Thoracic aorta (tissue), 2 donors: ENCODE measurements around the gene PCARE. TPM values are rescaled to one million over a fixed set of nuclear protein-coding genes. Genes with fewer than 3 reads are reported as not detected.

Source experiments
- ATAC-seq: fragments of 150-250 bp; one replicate; pipeline ENCODE4 v1.8.0; 2017; ENCODE audit warnings: low read depth; ENCODE audit not compliant: insufficient number of reproducible peaks, low FRiP score
- DNase-seq: peaks from one replicate; pipeline ENCODE4 v3.0.0-alpha.2; 2020; ENCODE audit warnings: low spot score
- H3K27ac ChIP-seq, 2 donors: fragments of 200-600 bp; sonication (generic); 1 replicate in 1 of 2; 2 replicates in 1 of 2; pipeline ENCODE4 v1.5.1; 2016; ENCODE audit warnings: mild to moderate bottlenecking in 2 of 2, moderate library complexity in 2 of 2
- H3K27me3 ChIP-seq: fragments of 200-600 bp; sonication (generic); replicated peaks from 2 replicates; pipeline ENCODE4 v1.6.0; 2016; ENCODE audit warnings: mild to moderate bottlenecking; ENCODE audit not compliant: insufficient read depth
- H3K36me3 ChIP-seq: fragments of 200-600 bp; sonication (generic); one replicate; pipeline ENCODE4 v1.5.1; 2016
- H3K4me1 ChIP-seq, 2 donors: fragments of 200-600 bp; sonication (generic); 1 replicate in 1 of 2; 2 replicates in 1 of 2; pipeline versions ENCODE4 v1.5.1 to v1.6.0; 2016; ENCODE audit warnings: low read depth in 2 of 2, mild to moderate bottlenecking in 1 of 2; ENCODE audit not compliant: control insufficient read depth in 1 of 2
- H3K4me3 ChIP-seq: fragments of 200-600 bp; sonication (generic); 2 replicates; pipeline ENCODE4 v1.5.1; 2016; ENCODE audit warnings: mild to moderate bottlenecking
- H3K9me3 ChIP-seq: fragments of 200-600 bp; sonication (generic); 2 replicates; pipeline ENCODE4 v1.5.1; 2016
- total RNA-seq, 2 donors: library from RNA; depleted of rRNA; stranded (reverse); fragments of >200 nt; gene quantifications; one replicate each; pipeline versions ENCODE4 v1.1.0 to v1.2.3, GENCODE V29; 2016
- TF ChIP-seq, protein P1 (sequence below): fragments of 200-600 bp; sonication (generic); IDR thresholded peaks from one replicate; pipeline ENCODE4 v1.5.1; 2019; ENCODE audit warnings: antibody characterized with exemption

The PCARE gene
- total RNA-seq: not detected

DNA sequence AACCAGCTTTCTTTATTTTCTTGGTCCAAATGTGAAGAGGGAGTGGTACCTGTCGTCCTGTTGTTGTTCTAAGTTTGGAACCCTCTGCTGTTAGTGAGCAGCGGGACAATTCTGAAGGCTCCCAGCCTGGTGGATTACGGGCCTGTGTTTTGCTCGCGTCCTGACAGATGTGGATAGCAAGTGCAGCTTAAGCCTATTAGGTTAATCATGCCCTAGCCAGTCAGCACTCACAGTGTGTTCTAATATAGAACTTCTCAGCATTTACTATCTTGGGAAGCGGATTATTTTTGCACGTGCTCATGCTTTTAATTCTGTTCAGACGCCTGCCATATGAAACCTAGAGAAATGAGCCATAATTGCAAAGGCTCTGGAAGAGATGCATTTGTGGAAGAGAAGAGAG is at the start of gene PCARE:
Gene PCARE, minus strand, starts transcription at position 113 of the 400 bp plus-strand sequence. CDS start 262 bp downstream, outside the sequence.
- TF ChIP-seq, protein P1, sequence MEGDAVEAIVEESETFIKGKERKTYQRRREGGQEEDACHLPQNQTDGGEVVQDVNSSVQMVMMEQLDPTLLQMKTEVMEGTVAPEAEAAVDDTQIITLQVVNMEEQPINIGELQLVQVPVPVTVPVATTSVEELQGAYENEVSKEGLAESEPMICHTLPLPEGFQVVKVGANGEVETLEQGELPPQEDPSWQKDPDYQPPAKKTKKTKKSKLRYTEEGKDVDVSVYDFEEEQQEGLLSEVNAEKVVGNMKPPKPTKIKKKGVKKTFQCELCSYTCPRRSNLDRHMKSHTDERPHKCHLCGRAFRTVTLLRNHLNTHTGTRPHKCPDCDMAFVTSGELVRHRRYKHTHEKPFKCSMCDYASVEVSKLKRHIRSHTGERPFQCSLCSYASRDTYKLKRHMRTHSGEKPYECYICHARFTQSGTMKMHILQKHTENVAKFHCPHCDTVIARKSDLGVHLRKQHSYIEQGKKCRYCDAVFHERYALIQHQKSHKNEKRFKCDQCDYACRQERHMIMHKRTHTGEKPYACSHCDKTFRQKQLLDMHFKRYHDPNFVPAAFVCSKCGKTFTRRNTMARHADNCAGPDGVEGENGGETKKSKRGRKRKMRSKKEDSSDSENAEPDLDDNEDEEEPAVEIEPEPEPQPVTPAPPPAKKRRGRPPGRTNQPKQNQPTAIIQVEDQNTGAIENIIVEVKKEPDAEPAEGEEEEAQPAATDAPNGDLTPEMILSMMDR: no peak
- Histone ChIP-seq H3K27me3 (no peaks in the 10 kb centered on the region), H3K4me1 (no peaks in the 10 kb centered on the region), H3K9me3 (peaks cover 4% of the 10 kb centered on the region), H3K36me3 (no peaks in the 10 kb centered on the region), H3K27ac (no peak within 1 kb of the TSS), H3K4me3 (no peak within 1 kb of the TSS)
- DNase-seq: no peak
- no peak for ATAC-seq

DNA sequence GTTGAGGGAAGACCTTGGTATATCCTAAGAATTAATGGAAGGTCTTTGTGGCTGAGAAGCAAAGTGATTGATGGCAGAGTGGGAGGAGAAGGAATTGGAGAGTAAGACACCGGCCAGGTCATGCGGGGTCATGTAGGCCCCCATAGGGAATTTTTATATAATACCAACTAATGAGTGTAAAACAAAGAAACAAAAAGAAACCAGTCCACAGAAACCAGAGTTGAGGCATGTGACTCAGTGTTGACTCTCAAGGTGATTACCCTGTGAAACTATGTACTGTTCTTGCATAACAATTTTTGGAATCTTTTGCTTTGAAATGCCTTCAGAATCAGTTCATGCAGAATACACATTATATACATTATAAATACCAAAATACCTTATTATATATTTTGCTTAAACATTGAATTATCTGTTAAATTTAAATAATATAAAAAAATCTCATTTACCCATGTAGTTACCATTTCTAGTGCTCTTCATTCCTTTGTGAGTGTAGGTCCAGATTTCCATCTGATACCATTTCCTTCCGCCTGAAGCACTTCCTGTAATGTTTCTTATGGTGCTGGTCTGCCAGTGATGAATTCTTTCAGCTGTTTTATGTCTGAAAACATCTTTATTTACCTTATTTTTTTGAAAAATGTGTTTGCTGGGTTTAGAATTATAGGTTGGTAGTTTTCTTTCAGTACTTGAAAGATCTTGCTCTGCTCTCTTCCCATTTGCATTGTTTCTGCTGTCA is 49.5 kb upstream of the PCARE start:
- Histone ChIP-seq H3K4me1 (peaks cover 19 to 27% of the 10 kb centered on the region in 2 donors), H3K27ac (peak overlapping the region in 1 of 2 donors; percentile 48), H3K27me3 (no peaks in the 10 kb centered on the region), H3K36me3 (no peaks in the 10 kb centered on the region), H3K4me3 (no peak overlapping the region), H3K9me3 (peaks cover 4% of the 10 kb centered on the region)
- DNase-seq (no peak), ATAC-seq (no peak)
- TF ChIP-seq, protein P1: no peak

DNA sequence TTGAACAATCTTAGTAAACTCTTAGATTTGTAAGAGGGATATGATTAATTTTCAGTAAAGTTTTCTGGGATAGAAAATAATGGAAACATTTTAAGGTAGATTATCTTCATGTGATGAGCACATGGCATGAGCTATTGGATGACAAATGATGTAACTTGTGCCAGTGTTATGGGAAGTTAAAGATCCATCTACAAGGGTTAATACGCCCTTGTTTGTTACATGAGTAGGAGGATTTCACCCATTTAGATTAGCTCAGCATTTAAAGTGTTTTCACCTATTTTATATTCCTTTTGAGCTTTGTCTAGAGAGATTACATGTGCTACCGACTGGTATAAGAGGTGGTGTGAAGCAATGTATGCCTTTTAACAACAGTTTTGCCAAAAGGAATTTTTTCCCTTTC is 46.5 kb upstream of the PCARE start:
- H3K36me3 ChIP-seq: no peaks in the 10 kb centered on the region
- no peak overlapping the region for H3K4me3 ChIP-seq
- DNase-seq (no peak), ATAC-seq (no peak)
- no peak overlapping the region for H3K27ac ChIP-seq
- H3K4me1 ChIP-seq: peaks cover 28 to 34% of the 10 kb centered on the region in 2 donors
- TF ChIP-seq, protein P1: no peak
- peaks cover 4% of the 10 kb centered on the region for H3K9me3 ChIP-seq
- H3K27me3 ChIP-seq: no peaks in the 10 kb centered on the region

DNA sequence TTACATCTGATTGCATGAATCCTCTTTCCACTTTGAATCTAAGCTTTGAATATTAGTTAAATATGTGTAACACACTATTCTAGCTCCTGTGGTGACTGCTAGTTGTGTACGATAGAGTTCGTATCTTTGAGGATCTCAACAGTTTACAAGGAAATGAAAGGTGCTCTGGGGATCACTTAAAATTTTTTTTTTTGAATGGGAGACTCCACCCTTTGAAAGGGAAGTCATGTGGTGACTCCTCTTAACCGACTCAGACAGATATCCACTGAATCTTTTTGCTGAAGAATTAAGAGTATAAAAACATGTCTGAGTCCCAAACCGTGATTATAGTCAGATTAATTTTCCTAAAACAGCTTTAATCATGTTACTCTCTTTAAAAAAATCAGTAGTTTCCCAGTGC is 44.9 kb upstream of the PCARE start:
- TF ChIP-seq, protein P1: no peak
- H3K4me1 ChIP-seq: peaks cover 28 to 44% of the 10 kb centered on the region in 2 donors
- DNase-seq (no peak), ATAC-seq (no peak)
- H3K4me3 ChIP-seq: no peak overlapping the region
- H3K9me3 ChIP-seq: peaks cover 3% of the 10 kb centered on the region
- H3K36me3 ChIP-seq: no peaks in the 10 kb centered on the region
- no peaks in the 10 kb centered on the region for H3K27me3 ChIP-seq
- no peak overlapping the region for H3K27ac ChIP-seq

DNA sequence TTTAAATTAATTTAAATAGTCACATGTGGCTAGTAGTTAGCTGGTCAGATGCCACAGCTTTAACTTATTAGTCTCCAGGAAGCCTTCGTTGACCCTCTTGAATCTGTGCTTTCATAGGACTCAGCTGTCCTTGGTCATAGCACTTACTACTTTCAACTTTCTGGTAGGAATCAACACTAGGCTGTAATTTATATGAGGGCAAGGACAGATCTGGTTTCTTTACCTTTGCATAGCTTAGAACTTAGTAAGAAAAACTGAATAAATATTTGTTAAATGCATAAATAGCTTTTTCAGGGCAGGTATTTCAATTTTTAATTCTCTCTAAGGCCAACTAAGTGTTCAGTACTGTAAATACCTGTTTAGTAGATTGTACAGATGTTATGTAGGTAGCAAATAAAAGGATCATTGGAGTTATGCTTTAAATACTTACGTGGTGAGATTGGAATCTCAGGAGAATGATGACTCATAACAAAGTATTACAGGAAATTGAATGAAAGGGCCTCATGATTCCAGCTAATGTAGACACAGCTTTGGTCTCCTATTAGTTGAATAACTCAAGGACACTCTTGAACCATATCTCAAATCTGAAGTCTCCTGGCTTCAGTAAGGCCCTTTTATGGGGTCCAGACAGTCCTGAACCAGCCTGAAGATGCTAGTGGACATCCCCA is 43.4 kb upstream of the PCARE start:
- H3K4me1 ChIP-seq: peaks cover 22 to 46% of the 10 kb centered on the region in 2 donors
- peak overlapping the region in 1 of 2 donors; percentile 24 for H3K27ac ChIP-seq
- TF ChIP-seq, protein P1: no peak

More for the DNA sequence above, 43.4 kb upstream of the PCARE start:
- DNase-seq: no peak
- H3K9me3 ChIP-seq: no peaks in the 10 kb centered on the region
- H3K4me3 ChIP-seq: no peak overlapping the region
- ATAC-seq: no peak
- no peaks in the 10 kb centered on the region for H3K36me3 ChIP-seq
- no peaks in the 10 kb centered on the region for H3K27me3 ChIP-seq
